ENCODE data around the gene OSBPL2.

DNA sequence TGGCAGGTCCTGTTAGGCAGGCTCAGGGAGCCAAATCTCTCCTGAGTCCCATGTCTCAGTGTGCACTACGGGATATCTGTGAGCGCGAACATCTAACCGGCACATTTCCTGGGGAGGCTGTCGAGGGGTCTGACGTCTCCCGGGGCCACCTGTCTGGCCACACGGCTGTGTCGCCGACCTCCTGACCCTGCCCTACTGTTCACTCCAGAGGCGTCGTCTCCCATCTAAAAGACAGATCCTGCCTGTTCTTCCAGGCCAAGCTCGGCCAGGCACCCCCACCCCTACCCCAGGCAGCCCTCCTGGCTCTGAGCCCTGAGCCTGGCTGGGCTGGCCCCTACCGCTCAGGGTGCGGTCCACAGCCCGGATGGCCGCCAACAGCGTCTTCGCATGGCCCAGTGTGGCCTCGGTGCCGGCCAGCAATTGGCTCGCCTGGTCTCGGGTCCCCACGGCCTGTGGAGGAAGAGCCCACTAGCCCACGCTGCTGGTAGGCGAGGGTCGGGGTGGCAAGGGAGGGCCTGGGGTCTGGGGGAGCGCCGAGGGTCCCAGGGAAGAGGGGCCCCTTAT, 81.1 kb downstream of the OSBPL2 start:
- no peak for TF ChIP-seq CBX3 (IDR thresholded peaks at IDR 0.05; ENCODE audit: low read depth)
- TF ChIP-seq POLR2AphosphoS5 (IDR thresholded peaks at IDR 0.05; ENCODE audit: low read depth, low read length), result no peak
- no peak for TF ChIP-seq JUND (IDR thresholded peaks at IDR 0.05)
- no peak for TF ChIP-seq SIN3A (IDR thresholded peaks at IDR 0.05; ENCODE audit: low read depth)
- TF ChIP-seq, protein P1, sequence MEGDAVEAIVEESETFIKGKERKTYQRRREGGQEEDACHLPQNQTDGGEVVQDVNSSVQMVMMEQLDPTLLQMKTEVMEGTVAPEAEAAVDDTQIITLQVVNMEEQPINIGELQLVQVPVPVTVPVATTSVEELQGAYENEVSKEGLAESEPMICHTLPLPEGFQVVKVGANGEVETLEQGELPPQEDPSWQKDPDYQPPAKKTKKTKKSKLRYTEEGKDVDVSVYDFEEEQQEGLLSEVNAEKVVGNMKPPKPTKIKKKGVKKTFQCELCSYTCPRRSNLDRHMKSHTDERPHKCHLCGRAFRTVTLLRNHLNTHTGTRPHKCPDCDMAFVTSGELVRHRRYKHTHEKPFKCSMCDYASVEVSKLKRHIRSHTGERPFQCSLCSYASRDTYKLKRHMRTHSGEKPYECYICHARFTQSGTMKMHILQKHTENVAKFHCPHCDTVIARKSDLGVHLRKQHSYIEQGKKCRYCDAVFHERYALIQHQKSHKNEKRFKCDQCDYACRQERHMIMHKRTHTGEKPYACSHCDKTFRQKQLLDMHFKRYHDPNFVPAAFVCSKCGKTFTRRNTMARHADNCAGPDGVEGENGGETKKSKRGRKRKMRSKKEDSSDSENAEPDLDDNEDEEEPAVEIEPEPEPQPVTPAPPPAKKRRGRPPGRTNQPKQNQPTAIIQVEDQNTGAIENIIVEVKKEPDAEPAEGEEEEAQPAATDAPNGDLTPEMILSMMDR (IDR thresholded peaks at IDR 0.05 in 2 of 3, conservative IDR thresholded peaks at IDR 0.05 in 1 of 3; ENCODE audit: borderline replicate concordance in 1 of 3, insufficient read depth in 1 of 3, low read depth in 2 of 3, low read length in 2 of 3), result no peak
- TF ChIP-seq POLR2A (IDR thresholded peaks at IDR 0.05; ENCODE audit: borderline replicate concordance, extremely low read depth, insufficient read depth, insufficient read length), result no peak
- no peak for TF ChIP-seq EZH2phosphoT487 (IDR thresholded peaks at IDR 0.05; ENCODE audit: borderline replicate concordance)
- TF ChIP-seq EGR1 (IDR thresholded peaks at IDR 0.05; ENCODE audit: low read depth), result no peak
- no peak for TF ChIP-seq EZH2 (IDR thresholded peaks at IDR 0.05)

All from HCT116 (cell line).